Astrocyte (in vitro differentiated cells and primary cell): ENCODE measurements around the gene GBGT1.

ENCODE experiments used
- EZH2 ChIP-seq: IDR thresholded peaks from 2 replicates; pipeline ENCODE4 v1.6.1; 2012; ENCODE audit warnings: mild to moderate bottlenecking, low read length, inconsistent platforms; ENCODE audit not compliant: insufficient read depth
- TF ChIP-seq, protein P1 (sequence below): IDR thresholded peaks from 2 replicates; pipeline ENCODE4 v1.5.1; 2011; ENCODE audit warnings: low read depth, mild to moderate bottlenecking, inconsistent platforms, low read length, moderate library complexity; ENCODE audit not compliant: insufficient read depth

DNA sequence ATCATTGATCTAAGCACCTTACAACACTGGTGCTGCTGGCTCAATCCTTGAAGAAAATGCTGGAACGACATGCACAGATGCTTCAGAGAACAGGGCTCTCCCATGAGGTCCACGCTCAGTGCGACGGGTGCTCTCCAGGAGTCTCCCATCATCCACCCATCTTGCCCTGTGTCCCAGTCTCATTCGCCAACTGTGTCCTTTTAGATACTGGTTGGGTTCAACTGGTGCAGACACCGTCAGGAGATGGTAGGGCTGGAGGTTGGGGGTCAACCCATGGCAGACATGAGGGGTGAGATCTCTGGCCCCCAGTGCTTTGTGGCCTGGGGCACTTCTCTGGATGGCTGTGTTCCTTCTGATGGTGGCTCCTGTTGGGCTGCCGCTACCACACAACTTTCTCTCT, 46.9 kb upstream of the GBGT1 start:
- TF ChIP-seq, protein P1, sequence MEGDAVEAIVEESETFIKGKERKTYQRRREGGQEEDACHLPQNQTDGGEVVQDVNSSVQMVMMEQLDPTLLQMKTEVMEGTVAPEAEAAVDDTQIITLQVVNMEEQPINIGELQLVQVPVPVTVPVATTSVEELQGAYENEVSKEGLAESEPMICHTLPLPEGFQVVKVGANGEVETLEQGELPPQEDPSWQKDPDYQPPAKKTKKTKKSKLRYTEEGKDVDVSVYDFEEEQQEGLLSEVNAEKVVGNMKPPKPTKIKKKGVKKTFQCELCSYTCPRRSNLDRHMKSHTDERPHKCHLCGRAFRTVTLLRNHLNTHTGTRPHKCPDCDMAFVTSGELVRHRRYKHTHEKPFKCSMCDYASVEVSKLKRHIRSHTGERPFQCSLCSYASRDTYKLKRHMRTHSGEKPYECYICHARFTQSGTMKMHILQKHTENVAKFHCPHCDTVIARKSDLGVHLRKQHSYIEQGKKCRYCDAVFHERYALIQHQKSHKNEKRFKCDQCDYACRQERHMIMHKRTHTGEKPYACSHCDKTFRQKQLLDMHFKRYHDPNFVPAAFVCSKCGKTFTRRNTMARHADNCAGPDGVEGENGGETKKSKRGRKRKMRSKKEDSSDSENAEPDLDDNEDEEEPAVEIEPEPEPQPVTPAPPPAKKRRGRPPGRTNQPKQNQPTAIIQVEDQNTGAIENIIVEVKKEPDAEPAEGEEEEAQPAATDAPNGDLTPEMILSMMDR = no peak
- no peak for TF ChIP-seq EZH2
